ENCODE results near the gene URI1.
A peak's percentile ranks its signal among the peaks of the same experiment; 100 is the strongest.

URI1 gene

GRCh38 chr19:30054210-30054609 is 112.2 kb downstream of the URI1 start:
- ChIA-PET POLR2A (no interaction called here), CTCF (no interaction called here)
- no peak for DNase-seq (ENCODE audit: extremely low spot score)
- TF ChIP-seq ZNF384 (IDR thresholded peaks at IDR 0.05) (no peak), TARDBP (IDR thresholded peaks at IDR 0.05) (no peak), FOXK2 (IDR thresholded peaks at IDR 0.05) (no peak), SUZ12 (IDR thresholded peaks at IDR 0.05) (no peak), SP1 (IDR thresholded peaks at IDR 0.05) (no peak), FOXM1 (IDR thresholded peaks at IDR 0.05; ENCODE audit: borderline replicate concordance) (no peak), HDGF (IDR thresholded peaks at IDR 0.05; ENCODE audit: borderline replicate concordance) (no peak), BHLHE40 (IDR thresholded peaks at IDR 0.05; ENCODE audit: borderline replicate concordance) (no peak), NFRKB (IDR thresholded peaks at IDR 0.05) (no peak), ARNT (IDR thresholded peaks at IDR 0.05) (no peak), L3MBTL2 (conservative IDR thresholded peaks at IDR 0.05) (no peak), LEF1 (IDR thresholded peaks at IDR 0.05; ENCODE audit: borderline replicate concordance) (no peak), ELF4 (IDR thresholded peaks at IDR 0.05) (no peak), CTBP1 (IDR thresholded peaks at IDR 0.05; ENCODE audit: borderline replicate concordance) (no peak)
- TF ChIP-seq, protein P1, sequence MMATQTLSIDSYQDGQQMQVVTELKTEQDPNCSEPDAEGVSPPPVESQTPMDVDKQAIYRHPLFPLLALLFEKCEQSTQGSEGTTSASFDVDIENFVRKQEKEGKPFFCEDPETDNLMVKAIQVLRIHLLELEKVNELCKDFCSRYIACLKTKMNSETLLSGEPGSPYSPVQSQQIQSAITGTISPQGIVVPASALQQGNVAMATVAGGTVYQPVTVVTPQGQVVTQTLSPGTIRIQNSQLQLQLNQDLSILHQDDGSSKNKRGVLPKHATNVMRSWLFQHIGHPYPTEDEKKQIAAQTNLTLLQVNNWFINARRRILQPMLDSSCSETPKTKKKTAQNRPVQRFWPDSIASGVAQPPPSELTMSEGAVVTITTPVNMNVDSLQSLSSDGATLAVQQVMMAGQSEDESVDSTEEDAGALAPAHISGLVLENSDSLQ (IDR thresholded peaks at IDR 0.05): no peak

DNA sequence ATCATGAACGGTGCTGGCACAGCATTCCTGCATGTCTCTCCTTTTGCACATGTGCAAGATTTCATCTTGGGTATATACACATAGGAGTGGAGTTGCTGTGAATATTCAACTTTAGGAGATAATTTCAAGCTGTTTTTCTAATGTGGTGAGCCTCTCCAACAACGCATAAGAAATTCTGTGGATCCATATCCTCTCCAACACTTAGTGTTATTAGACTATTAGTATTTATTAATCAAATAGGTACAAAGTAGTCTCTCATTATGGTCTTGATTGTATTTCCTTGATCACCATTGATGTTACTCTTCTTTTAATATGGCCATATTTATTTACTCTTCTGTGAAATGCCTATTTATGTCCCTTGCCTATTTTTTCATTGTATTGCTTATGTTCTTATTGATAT is 114.5 kb downstream of the URI1 start:
- TF ChIP-seq ZNF384 (IDR thresholded peaks at IDR 0.05) (no peak), HDGF (IDR thresholded peaks at IDR 0.05; ENCODE audit: borderline replicate concordance) (no peak), ELF4 (IDR thresholded peaks at IDR 0.05) (no peak), SUZ12 (IDR thresholded peaks at IDR 0.05) (no peak), CTBP1 (IDR thresholded peaks at IDR 0.05; ENCODE audit: borderline replicate concordance) (no peak), SP1 (IDR thresholded peaks at IDR 0.05) (no peak), ARNT (IDR thresholded peaks at IDR 0.05) (no peak), NFRKB (IDR thresholded peaks at IDR 0.05) (no peak), L3MBTL2 (conservative IDR thresholded peaks at IDR 0.05) (no peak), FOXA1 (IDR thresholded peaks at IDR 0.05) (no peak), FOXM1 (IDR thresholded peaks at IDR 0.05; ENCODE audit: borderline replicate concordance) (no peak), LEF1 (IDR thresholded peaks at IDR 0.05; ENCODE audit: borderline replicate concordance) (no peak), TARDBP (IDR thresholded peaks at IDR 0.05) (no peak), BHLHE40 (IDR thresholded peaks at IDR 0.05; ENCODE audit: borderline replicate concordance) (no peak), FOXK2 (IDR thresholded peaks at IDR 0.05) (no peak)
- TF ChIP-seq, protein P1 (IDR thresholded peaks at IDR 0.05): no peak
- DNase-seq (ENCODE audit: extremely low spot score): no peak
- POLR2A ChIA-PET: no interaction called here
- CTCF ChIA-PET: no interaction called here

DNA sequence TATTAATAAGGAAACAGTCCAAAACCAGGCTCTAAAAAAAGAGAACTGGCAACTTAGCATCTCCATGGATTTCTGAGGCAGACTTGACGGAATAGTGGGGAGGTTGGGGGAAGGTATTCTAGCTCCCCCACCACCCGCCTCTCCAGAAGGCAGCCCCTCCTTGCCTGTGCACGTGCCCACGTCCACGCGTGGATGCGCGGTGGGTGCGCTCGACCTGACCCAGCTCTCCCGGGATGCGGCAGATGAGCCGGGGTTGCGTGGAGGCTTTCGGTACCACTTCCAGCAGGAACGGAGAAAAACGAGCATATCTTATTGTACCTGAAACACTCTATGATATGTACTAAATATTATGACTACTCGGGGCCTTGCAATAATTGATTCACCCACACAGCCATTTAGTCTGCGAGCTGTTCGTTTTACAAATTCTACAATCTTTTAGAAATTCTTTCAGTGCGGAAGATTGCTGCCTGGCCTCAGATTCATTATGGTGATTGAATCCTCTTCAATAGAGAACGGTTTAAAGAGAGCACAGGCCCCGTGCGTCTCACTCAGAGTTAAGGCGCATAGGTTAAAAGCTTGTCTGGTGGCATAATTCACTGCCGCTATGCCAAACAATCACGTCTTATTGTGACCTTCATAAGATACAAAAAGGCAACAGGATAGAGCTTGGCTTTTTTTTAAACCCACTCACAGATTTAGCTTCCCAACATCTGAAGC is 117.9 kb downstream of the URI1 start:
- no peak for TF ChIP-seq ARNT (IDR thresholded peaks at IDR 0.05)
- no peak for TF ChIP-seq SP1 (IDR thresholded peaks at IDR 0.05)
- no peak for TF ChIP-seq CTBP1 (IDR thresholded peaks at IDR 0.05; ENCODE audit: borderline replicate concordance)
- no peak for TF ChIP-seq NFRKB (IDR thresholded peaks at IDR 0.05)
- TF ChIP-seq BHLHE40 (IDR thresholded peaks at IDR 0.05; ENCODE audit: borderline replicate concordance): no peak
- ChIA-PET CTCF (no interaction called here), POLR2A (no interaction called here)
- no peak for DNase-seq (ENCODE audit: extremely low spot score)

DNA sequence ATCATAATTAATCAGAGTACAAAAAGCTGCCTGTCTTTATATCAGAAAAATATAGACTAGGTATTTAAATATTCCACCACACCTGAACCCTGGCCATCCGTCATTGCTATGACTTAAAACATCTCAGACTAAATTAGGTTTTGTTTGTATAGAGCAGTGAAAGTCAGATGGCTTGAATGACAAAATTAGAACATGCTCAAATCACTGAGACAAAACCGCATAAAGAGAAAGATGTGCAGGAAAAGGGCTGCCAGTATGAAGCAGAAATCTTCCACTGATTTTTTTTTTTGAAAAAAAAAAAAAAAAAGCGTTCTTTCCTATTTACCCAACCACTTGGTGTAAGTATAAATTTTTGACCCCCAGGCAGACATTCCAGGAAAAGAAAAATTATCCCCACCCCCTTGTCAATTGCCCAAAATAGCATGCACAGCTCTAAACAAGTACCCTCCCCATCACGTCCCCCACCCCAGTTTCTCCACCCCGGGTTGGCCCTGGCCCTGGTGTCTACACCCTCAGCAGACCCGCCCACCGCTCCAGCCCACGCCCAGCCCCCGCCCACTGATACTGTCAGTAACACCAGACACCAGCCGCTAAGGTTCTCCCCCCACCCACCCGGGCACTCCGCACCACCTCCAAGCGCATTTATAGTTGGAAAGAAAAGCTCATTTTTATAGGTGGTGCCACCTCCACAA is 118.6 kb downstream of the URI1 start:
- DNase-seq (ENCODE audit: extremely low spot score): peak; percentile 60
- CTCF ChIA-PET: no interaction called here
- no peak for TF ChIP-seq BHLHE40 (IDR thresholded peaks at IDR 0.05; ENCODE audit: borderline replicate concordance)
- no peak for TF ChIP-seq ELF4 (IDR thresholded peaks at IDR 0.05)
- TF ChIP-seq HDGF (IDR thresholded peaks at IDR 0.05; ENCODE audit: borderline replicate concordance): no peak
- no peak for TF ChIP-seq CTBP1 (IDR thresholded peaks at IDR 0.05; ENCODE audit: borderline replicate concordance)
- no peak for TF ChIP-seq NFRKB (IDR thresholded peaks at IDR 0.05)
- TF ChIP-seq, protein P1 (IDR thresholded peaks at IDR 0.05): no peak
- no peak for TF ChIP-seq LEF1 (IDR thresholded peaks at IDR 0.05; ENCODE audit: borderline replicate concordance)
- TF ChIP-seq FOXM1 (IDR thresholded peaks at IDR 0.05; ENCODE audit: borderline replicate concordance): no peak
- no peak for TF ChIP-seq SP1 (IDR thresholded peaks at IDR 0.05)
- no peak for TF ChIP-seq FOXK2 (IDR thresholded peaks at IDR 0.05)
- TF ChIP-seq SUZ12 (IDR thresholded peaks at IDR 0.05): no peak
- no peak for TF ChIP-seq ARNT (IDR thresholded peaks at IDR 0.05)
- no peak for TF ChIP-seq L3MBTL2 (conservative IDR thresholded peaks at IDR 0.05)
- TF ChIP-seq ZNF384 (IDR thresholded peaks at IDR 0.05): no peak
- TF ChIP-seq TARDBP (IDR thresholded peaks at IDR 0.05): no peak
- TF ChIP-seq FOXA1 (IDR thresholded peaks at IDR 0.05): no peak
- POLR2A ChIA-PET: no interaction called here

- peak; percentile 21 for DNase-seq (ENCODE audit: extremely low spot score)
- TF ChIP-seq ZNF384 (IDR thresholded peaks at IDR 0.05) (no peak), FOXA1 (IDR thresholded peaks at IDR 0.05) (no peak), L3MBTL2 (conservative IDR thresholded peaks at IDR 0.05) (no peak), HDGF (IDR thresholded peaks at IDR 0.05; ENCODE audit: borderline replicate concordance) (no peak), ARNT (IDR thresholded peaks at IDR 0.05) (no peak)
- TF ChIP-seq, protein P1 (IDR thresholded peaks at IDR 0.05): peak; percentile 91
- CTCF ChIA-PET: no interaction called here
- POLR2A ChIA-PET: no interaction called here
These were observed 119.4 kb downstream of the URI1 start for GRCh38 chr19:30061223-30062064.

All from HEK293T (cell line).